ENCODE results near the gene FIBIN. TPM values are rescaled to one million over a fixed set of nuclear protein-coding genes. Genes with fewer than 3 reads are reported as not detected.

Gene FIBIN
- total RNA-seq, 1 experiment from 2014 or later: not detected

- Histone ChIP-seq H3K27ac (ENCODE audit: low read depth, low read length) (no peak overlapping the region), H3K36me3 (ENCODE audit: control insufficient read depth in 1 of 2, insufficient read depth in 2 of 2, low read length in 2 of 2) (no peaks in the 10 kb centered on the region), H3K79me2 (ENCODE audit: insufficient read depth, low read length) (no peaks in the 10 kb centered on the region), H3K9me2 (ENCODE audit: insufficient read depth) (no peaks in the 10 kb centered on the region), H3K4me3 (replicated peaks in 1 of 2; ENCODE audit: low read depth in 1 of 2, low read length in 2 of 2) (no peak overlapping the region), H3K4me2 (ENCODE audit: low read length) (no peak overlapping the region), H3K9me3 (ENCODE audit: control insufficient read depth in 1 of 2, insufficient read depth in 1 of 2, low read depth in 1 of 2, low read length in 2 of 2) (peaks cover 0 to 9% of the 10 kb centered on the region in 2 experiments; a peak in 1 of 4 replicates), H3K27me3 (ENCODE audit: insufficient read depth, low read length) (no peaks in the 10 kb centered on the region), H2AFZ (ENCODE audit: low read depth, low read length, poor library complexity, severe bottlenecking) (no peak overlapping the region), H3K9ac (ENCODE audit: low read length) (no peak overlapping the region), H3K4me1 (ENCODE audit: control insufficient read depth in 1 of 2, insufficient read depth in 2 of 2, low read length in 2 of 2) (no peaks in the 10 kb centered on the region), H4K20me1 (ENCODE audit: insufficient read depth) (no peaks in the 10 kb centered on the region)
- TF ChIP-seq TCF7L2 (IDR thresholded peaks at IDR 0.05; ENCODE audit: borderline replicate concordance, extremely low read depth, insufficient read depth, insufficient read length) (no peak), REST (IDR thresholded peaks at IDR 0.05; ENCODE audit: low read depth) (no peak), CEBPB (IDR thresholded peaks at IDR 0.05; ENCODE audit: low read depth) (no peak), JUND (IDR thresholded peaks at IDR 0.05) (no peak), ZNF274 (IDR thresholded peaks at IDR 0.05; ENCODE audit: low read depth, low read length) (no peak), SP1 (IDR thresholded peaks at IDR 0.05; ENCODE audit: low read depth) (no peak), EZH2phosphoT487 (IDR thresholded peaks at IDR 0.05; ENCODE audit: borderline replicate concordance) (no peak), MAX (IDR thresholded peaks at IDR 0.05) (no peak), POLR2A (IDR thresholded peaks at IDR 0.05; ENCODE audit: borderline replicate concordance, extremely low read depth, insufficient read depth, insufficient read length) (no peak), POLR2AphosphoS5 (IDR thresholded peaks at IDR 0.05; ENCODE audit: low read depth, low read length) (no peak), CTCF (IDR thresholded peaks at IDR 0.05 in 2 of 3, conservative IDR thresholded peaks at IDR 0.05 in 1 of 3; ENCODE audit: borderline replicate concordance in 1 of 3, insufficient read depth in 1 of 3, low read depth in 2 of 3, low read length in 2 of 3) (no peak), ATF3 (IDR thresholded peaks at IDR 0.05) (no peak), SIN3A (IDR thresholded peaks at IDR 0.05; ENCODE audit: low read depth) (no peak), RAD21 (IDR thresholded peaks at IDR 0.05; ENCODE audit: low read depth) (no peak)
- RAD21 ChIA-PET (ENCODE audit: low non-redundant PET in 1 of 2, low total read pairs in 2 of 2, uncharacterized antibody in 2 of 2, unreplicated experiment in 2 of 2): no interaction called here
- intact Hi-C loops (cut with micrococcal nuclease): no loop called here
- no peak for ATAC-seq
- no TSS peak for BruUV-seq (replicated peaks)
- DNase-seq (ENCODE audit: low read depth, low spot score): no peak
- POLR2A ChIA-PET: no interaction called here
- CTCF ChIA-PET: no interaction called here
Observed at GRCh38 chr11:26948881-26949280, 45.0 kb upstream of the FIBIN start.
